ENCODE results near the gene SORCS2. TPM values are rescaled to one million over a fixed set of nuclear protein-coding genes. Genes with fewer than 3 reads are reported as not detected.

Gene SORCS2
- total RNA-seq, 1 experiment from 2014 or later, result 0.15 TPM

DNA sequence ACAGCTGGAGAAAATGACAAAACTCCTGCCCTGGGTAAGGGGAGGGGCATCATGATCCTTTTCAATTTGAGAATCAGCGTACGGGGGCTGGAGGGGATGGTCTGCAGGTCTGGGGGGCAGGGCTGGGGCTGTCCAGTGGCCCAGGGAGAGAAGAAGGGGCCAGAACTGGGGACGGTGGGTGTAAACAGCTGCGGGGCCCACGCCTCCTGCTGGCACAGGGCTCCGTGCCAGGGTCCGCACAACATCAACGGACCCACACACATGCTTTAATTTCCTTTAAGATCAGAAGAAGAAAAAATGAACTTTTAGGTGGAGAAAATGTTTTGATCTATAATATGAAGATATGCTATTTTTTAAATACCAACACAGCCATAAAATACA is 190.3 kb downstream of the SORCS2 start:
- Histone ChIP-seq H3K27me3 (ENCODE audit: control insufficient read depth, insufficient read depth, low read length) (no peaks in the 10 kb centered on the region), H3K36me3 (ENCODE audit: control insufficient read depth, insufficient read depth, low read length) (no peaks in the 10 kb centered on the region), H3K27ac (ENCODE audit: low read length) (no peak overlapping the region), H3K4me3 (ENCODE audit: low read depth in 2 of 2, low read length in 2 of 2) (no peak overlapping the region), H3K4me1 (ENCODE audit: control insufficient read depth, insufficient read depth, low read length) (no peaks in the 10 kb centered on the region), H3K9me3 (ENCODE audit: control insufficient read depth, insufficient read depth, low read depth, low read length) (no peaks in the 10 kb centered on the region)
- BruUV-seq (replicated peaks), result no TSS peak
- intact Hi-C loops (cut with micrococcal nuclease; ENCODE audit: unreplicated experiment), result no loop called here
- DNase-seq (ENCODE audit: low read depth, low spot score) (no peak), ATAC-seq (no peak)
- in situ Hi-C loops (cut with HindIII; ENCODE audit: low pct_unique_long_range_greater_than_20kb, low sequenced_read_pairs), result no loop called here
- ChIA-PET CTCF (no interaction called here), POLR2A (no interaction called here)
- TF ChIP-seq, protein P1, sequence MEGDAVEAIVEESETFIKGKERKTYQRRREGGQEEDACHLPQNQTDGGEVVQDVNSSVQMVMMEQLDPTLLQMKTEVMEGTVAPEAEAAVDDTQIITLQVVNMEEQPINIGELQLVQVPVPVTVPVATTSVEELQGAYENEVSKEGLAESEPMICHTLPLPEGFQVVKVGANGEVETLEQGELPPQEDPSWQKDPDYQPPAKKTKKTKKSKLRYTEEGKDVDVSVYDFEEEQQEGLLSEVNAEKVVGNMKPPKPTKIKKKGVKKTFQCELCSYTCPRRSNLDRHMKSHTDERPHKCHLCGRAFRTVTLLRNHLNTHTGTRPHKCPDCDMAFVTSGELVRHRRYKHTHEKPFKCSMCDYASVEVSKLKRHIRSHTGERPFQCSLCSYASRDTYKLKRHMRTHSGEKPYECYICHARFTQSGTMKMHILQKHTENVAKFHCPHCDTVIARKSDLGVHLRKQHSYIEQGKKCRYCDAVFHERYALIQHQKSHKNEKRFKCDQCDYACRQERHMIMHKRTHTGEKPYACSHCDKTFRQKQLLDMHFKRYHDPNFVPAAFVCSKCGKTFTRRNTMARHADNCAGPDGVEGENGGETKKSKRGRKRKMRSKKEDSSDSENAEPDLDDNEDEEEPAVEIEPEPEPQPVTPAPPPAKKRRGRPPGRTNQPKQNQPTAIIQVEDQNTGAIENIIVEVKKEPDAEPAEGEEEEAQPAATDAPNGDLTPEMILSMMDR (IDR thresholded peaks at IDR 0.05), result no peak
- TF ChIP-seq, protein P2, sequence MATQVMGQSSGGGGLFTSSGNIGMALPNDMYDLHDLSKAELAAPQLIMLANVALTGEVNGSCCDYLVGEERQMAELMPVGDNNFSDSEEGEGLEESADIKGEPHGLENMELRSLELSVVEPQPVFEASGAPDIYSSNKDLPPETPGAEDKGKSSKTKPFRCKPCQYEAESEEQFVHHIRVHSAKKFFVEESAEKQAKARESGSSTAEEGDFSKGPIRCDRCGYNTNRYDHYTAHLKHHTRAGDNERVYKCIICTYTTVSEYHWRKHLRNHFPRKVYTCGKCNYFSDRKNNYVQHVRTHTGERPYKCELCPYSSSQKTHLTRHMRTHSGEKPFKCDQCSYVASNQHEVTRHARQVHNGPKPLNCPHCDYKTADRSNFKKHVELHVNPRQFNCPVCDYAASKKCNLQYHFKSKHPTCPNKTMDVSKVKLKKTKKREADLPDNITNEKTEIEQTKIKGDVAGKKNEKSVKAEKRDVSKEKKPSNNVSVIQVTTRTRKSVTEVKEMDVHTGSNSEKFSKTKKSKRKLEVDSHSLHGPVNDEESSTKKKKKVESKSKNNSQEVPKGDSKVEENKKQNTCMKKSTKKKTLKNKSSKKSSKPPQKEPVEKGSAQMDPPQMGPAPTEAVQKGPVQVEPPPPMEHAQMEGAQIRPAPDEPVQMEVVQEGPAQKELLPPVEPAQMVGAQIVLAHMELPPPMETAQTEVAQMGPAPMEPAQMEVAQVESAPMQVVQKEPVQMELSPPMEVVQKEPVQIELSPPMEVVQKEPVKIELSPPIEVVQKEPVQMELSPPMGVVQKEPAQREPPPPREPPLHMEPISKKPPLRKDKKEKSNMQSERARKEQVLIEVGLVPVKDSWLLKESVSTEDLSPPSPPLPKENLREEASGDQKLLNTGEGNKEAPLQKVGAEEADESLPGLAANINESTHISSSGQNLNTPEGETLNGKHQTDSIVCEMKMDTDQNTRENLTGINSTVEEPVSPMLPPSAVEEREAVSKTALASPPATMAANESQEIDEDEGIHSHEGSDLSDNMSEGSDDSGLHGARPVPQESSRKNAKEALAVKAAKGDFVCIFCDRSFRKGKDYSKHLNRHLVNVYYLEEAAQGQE (IDR thresholded peaks at IDR 0.05; ENCODE audit: insufficient read depth in 1 of 2, low read depth in 2 of 2, low read length in 1 of 2), result no peak
- no peak for TF ChIP-seq SIN3A (IDR thresholded peaks at IDR 0.05; ENCODE audit: borderline replicate concordance, insufficient read depth, low read depth, low read length)
- no peak for TF ChIP-seq TCF7L2 (IDR thresholded peaks at IDR 0.05; ENCODE audit: low read depth, low read length)
- TF ChIP-seq POLR2AphosphoS5 (IDR thresholded peaks at IDR 0.05; ENCODE audit: low read depth, low read length), result no peak

DNA sequence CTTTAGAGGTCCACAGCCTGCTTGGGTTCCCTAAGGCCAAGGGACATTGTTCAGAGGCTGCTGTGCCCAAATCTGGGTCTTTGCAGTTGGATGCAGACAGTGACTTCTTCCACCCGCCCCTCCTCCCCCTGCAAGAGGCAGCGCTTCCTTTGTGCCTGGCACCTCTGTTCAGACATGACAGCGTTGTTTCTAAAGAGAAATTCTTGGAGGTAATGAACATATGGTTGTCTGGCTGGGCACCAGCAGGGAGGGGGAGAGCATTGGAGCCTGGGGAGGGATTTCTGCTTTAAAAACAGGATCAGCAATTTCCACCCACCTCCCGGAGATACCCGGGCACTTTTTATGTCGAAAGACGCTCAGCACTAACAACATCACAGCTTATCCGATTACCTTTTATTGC is 190.9 kb downstream of the SORCS2 start:
- POLR2A ChIA-PET, result no interaction called here
- ATAC-seq, result no peak
- no peaks in the 10 kb centered on the region for H3K27me3 ChIP-seq (ENCODE audit: control insufficient read depth, insufficient read depth, low read length)
- CTCF ChIA-PET, result no interaction called here
- intact Hi-C loops (cut with micrococcal nuclease; ENCODE audit: unreplicated experiment), result no loop called here
- in situ Hi-C loops (cut with HindIII; ENCODE audit: low pct_unique_long_range_greater_than_20kb, low sequenced_read_pairs), result no loop called here
- H3K4me3 ChIP-seq (ENCODE audit: low read depth in 2 of 2, low read length in 2 of 2), result no peak overlapping the region
- no peaks in the 10 kb centered on the region for H3K9me3 ChIP-seq (ENCODE audit: control insufficient read depth, insufficient read depth, low read depth, low read length)
- no peaks in the 10 kb centered on the region for H3K4me1 ChIP-seq (ENCODE audit: control insufficient read depth, insufficient read depth, low read length)
- DNase-seq (ENCODE audit: low read depth, low spot score), result no peak
- H3K36me3 ChIP-seq (ENCODE audit: control insufficient read depth, insufficient read depth, low read length), result no peaks in the 10 kb centered on the region
- TF ChIP-seq, protein P2 (IDR thresholded peaks at IDR 0.05; ENCODE audit: insufficient read depth in 1 of 2, low read depth in 2 of 2, low read length in 1 of 2), result no peak
- no peak for TF ChIP-seq SIN3A (IDR thresholded peaks at IDR 0.05; ENCODE audit: borderline replicate concordance, insufficient read depth, low read depth, low read length)
- TF ChIP-seq TCF7L2 (IDR thresholded peaks at IDR 0.05; ENCODE audit: low read depth, low read length), result no peak
- TF ChIP-seq POLR2AphosphoS5 (IDR thresholded peaks at IDR 0.05; ENCODE audit: low read depth, low read length), result no peak
- TF ChIP-seq, protein P1 (IDR thresholded peaks at IDR 0.05), result no peak
- no peak overlapping the region for H3K27ac ChIP-seq (ENCODE audit: low read length)
- no TSS peak for BruUV-seq (replicated peaks)

Data from Panc1 (cell line).